Panc1 (cell line): ENCODE data around the gene SLC29A2. TPM values are rescaled to one million over a fixed set of nuclear protein-coding genes. Genes with fewer than 3 reads are reported as not detected.
A peak's percentile ranks its signal among the peaks of the same experiment; 100 is the strongest.

Source experiments
- ATAC-seq: fragments of 200-7000 bp; cut with Tn5 transposase; 2 replicates; pipeline ENCODE4 v1.9.1; 2020; ENCODE audit warnings: mild to moderate bottlenecking, moderate library complexity
- BruUV-seq: library from RNA; stranded (reverse); fragments of 400-500 nt; replicated peaks from 2 replicates; lab custom pipeline; 2021; lab: Mats Ljungman, UMichigan
- CTCF ChIA-PET: fragments of 300-600 bp; sonication (Branson Sonifier 250); formaldehyde crosslinking; loops from one replicate; lab custom pipeline; 2022; ENCODE audit warnings: antibody characterized with exemption; lab: Charles Lee
- POLR2A ChIA-PET: fragments of 300-600 bp; sonication (Branson Sonifier 250); formaldehyde crosslinking; loops from one replicate; lab custom pipeline; 2022; ENCODE audit warnings: antibody characterized with exemption; lab: Charles Lee
- DNase-seq: peaks from one replicate; pipeline ENCODE4 v3.0.0-alpha.2; 2010; ENCODE audit warnings: low read depth, low spot score
- H3K27ac ChIP-seq: 2 replicates; pipeline ENCODE4 v1.5.1; 2011; ENCODE audit warnings: mild to moderate bottlenecking, low read length, inconsistent platforms
- H3K27me3 ChIP-seq: fragments of 200-500 bp; sonication (Bioruptor generic); 2 replicates; pipeline ENCODE4 v1.6.0; 2014; ENCODE audit warnings: low read length, inconsistent platforms; ENCODE audit not compliant: control insufficient read depth, insufficient read depth
- H3K36me3 ChIP-seq: fragments of 200-500 bp; sonication (Bioruptor generic); 2 replicates; pipeline ENCODE4 v1.5.1; 2014; ENCODE audit warnings: inconsistent platforms, mild to moderate bottlenecking, low read length, moderate library complexity; ENCODE audit not compliant: control insufficient read depth, insufficient read depth
- H3K4me1 ChIP-seq: 2 replicates; pipeline ENCODE4 v1.5.1; 2011; ENCODE audit warnings: inconsistent platforms, mild to moderate bottlenecking, low read length, moderate library complexity; ENCODE audit not compliant: control insufficient read depth, insufficient read depth
- H3K4me3 ChIP-seq, 2 experiments: 2 replicates each; pipeline ENCODE4 v1.5.1; 2011 to 2012; ENCODE audit warnings: low read depth in 2 of 2, low read length in 2 of 2, mild to moderate bottlenecking in 2 of 2, inconsistent platforms in 1 of 2, moderate library complexity in 1 of 2
- H3K9me3 ChIP-seq: fragments of 200-500 bp; sonication (Bioruptor generic); 2 replicates; pipeline ENCODE4 v1.5.1; 2014; ENCODE audit warnings: low read depth, mild to moderate bottlenecking, inconsistent platforms, low read length, moderate library complexity; ENCODE audit not compliant: control insufficient read depth, insufficient read depth
- CTCF ChIP-seq: fragments of 450-650 bp; IDR thresholded peaks from 2 replicates; pipeline ENCODE4 v1.5.1; 2017; ENCODE audit warnings: mild to moderate bottlenecking
- POLR2AphosphoS5 ChIP-seq: IDR thresholded peaks from 2 replicates; pipeline ENCODE4 v1.6.1; 2012; ENCODE audit warnings: mild to moderate bottlenecking, low read depth, low read length, moderate library complexity
- REST ChIP-seq, 2 experiments: IDR thresholded peaks; 2 replicates each; pipeline ENCODE4 v1.6.1; 2011 to 2012; ENCODE audit warnings: low read depth in 2 of 2, control low read depth in 1 of 2, low read length in 1 of 2, mild to moderate bottlenecking in 1 of 2, moderate library complexity in 1 of 2; ENCODE audit not compliant: insufficient read depth in 1 of 2
- SIN3A ChIP-seq: IDR thresholded peaks from 2 replicates; pipeline ENCODE4 v1.6.1; 2012; ENCODE audit warnings: low read depth, mild to moderate bottlenecking, low read length, moderate library complexity, borderline replicate concordance; ENCODE audit not compliant: insufficient read depth
- TCF7L2 ChIP-seq: IDR thresholded peaks from 2 replicates; pipeline ENCODE4 v1.6.1; 2011; ENCODE audit warnings: mild to moderate bottlenecking, low read depth, low read length, inconsistent platforms
- in situ Hi-C: cut with HindIII; loops from 2 replicates; pipeline ENCODE4 v1.10.0; 2016; ENCODE audit warnings: low sequenced_read_pairs, low pct_unique_long_range_greater_than_20kb
- intact Hi-C: fragments of 100-400 bp; cut with micrococcal nuclease; formaldehyde crosslinking; loops from one replicate; pipeline ENCODE4 v1.10.0; 2022; ENCODE audit not compliant: unreplicated experiment
- total RNA-seq: library from RNA; stranded (reverse); gene quantifications from one replicate; pipeline ENCODE4 v1.2.1, GENCODE V29; 2021; ENCODE audit not compliant: unreplicated experiment

The SLC29A2 gene
- total RNA-seq, 1 experiment from 2014 or later: 28.3 TPM

- Histone ChIP-seq H3K9me3 (no peaks in the 10 kb centered on the region), H3K4me3 (no peak overlapping the region), H3K4me1 (peaks cover 11% of the 10 kb centered on the region), H3K36me3 (no peaks in the 10 kb centered on the region), H3K27ac (no peak overlapping the region), H3K27me3 (no peaks in the 10 kb centered on the region)
- no TSS peak for BruUV-seq
- POLR2A ChIA-PET: interaction anchor here (0.5 to 0.7 kb wide), 2 partner anchors 52 to 77 kb away, joined by 3 read pairs; no protein-coding TSS in a partner anchor
- in situ Hi-C loops: no loop called here
- TF ChIP-seq REST (IDR thresholded peaks at IDR 0.05; ENCODE audit: insufficient read depth in 1 of 2, low read depth in 2 of 2, low read length in 1 of 2): no peak
- intact Hi-C loops: no loop called here
- ATAC-seq (no peak), DNase-seq (no peak)
- CTCF ChIA-PET: interaction anchor here (0.6 to 0.7 kb wide), 2 partner anchors 40 to 400 kb away, joined by 3 to 4 read pairs; no protein-coding TSS in a partner anchor
These were observed 6.4 kb downstream of the SLC29A2 start for GRCh38 chr11:66365166-66365565.

GRCh38 chr11:66363805-66364535 is 7.6 kb downstream of the SLC29A2 start:
- TF ChIP-seq TCF7L2 (no peak), POLR2AphosphoS5 (no peak), CTCF (peak; percentile 99), SIN3A (no peak)
- BruUV-seq: no TSS peak
- ATAC-seq (peak; percentile 55), DNase-seq (no peak)
- Histone ChIP-seq H3K27ac (no peak overlapping the region), H3K9me3 (no peaks in the 10 kb centered on the region), H3K4me3 (no peak overlapping the region), H3K36me3 (no peaks in the 10 kb centered on the region), H3K4me1 (peaks cover 8% of the 10 kb centered on the region), H3K27me3 (no peaks in the 10 kb centered on the region)
- ChIA-PET CTCF (interaction anchor here (0.6 to 1.7 kb wide), 7 partner anchors 22 to 312 kb away, joined by 3 to 6 read pairs (median 4); partner anchors contain the start of genes DPP3 and SF3B2), POLR2A (no interaction called here)
- intact Hi-C loops: no loop called here
- in situ Hi-C loops: no loop called here

GRCh38 chr11:66363187-66363601 is 8.4 kb downstream of the SLC29A2 start:
- Histone ChIP-seq H3K9me3 (no peaks in the 10 kb centered on the region), H3K4me1 (peaks cover 8% of the 10 kb centered on the region), H3K4me3 (no peak overlapping the region), H3K36me3 (no peaks in the 10 kb centered on the region), H3K27me3 (no peaks in the 10 kb centered on the region), H3K27ac (no peak overlapping the region)
- ChIA-PET CTCF (interaction anchor here (0.5 to 1.7 kb wide), 8 partner anchors 21 to 923 kb away, joined by 3 to 6 read pairs (median 3); partner anchors contain the start of gene SF3B2), POLR2A (interaction anchor here (0.7 kb wide), 1 partner anchor 103 kb away, joined by 3 read pairs; the partner anchor contains the start of gene PELI3)
- TF ChIP-seq TCF7L2: no peak
- no peak for TF ChIP-seq CTCF
- TF ChIP-seq POLR2AphosphoS5: 0 out of 2 replicates have a peak, but pooled peaks have one; percentile 10
- DNase-seq (no peak), ATAC-seq (peak; percentile 6; the same call in 1 of the 2 replicates)
- intact Hi-C loops (no loop called here), in situ Hi-C loops (no loop called here)
- no TSS peak for BruUV-seq
